ENCODE measurements around the gene AIDA. TPM values are rescaled to one million over a fixed set of nuclear protein-coding genes. Genes with fewer than 3 reads are reported as not detected.

AIDA gene
- polyA plus RNA-seq, 2 of the 4 experiments (the other 2 are of a cell fraction) = 50.3 to 90.1 TPM

DNA sequence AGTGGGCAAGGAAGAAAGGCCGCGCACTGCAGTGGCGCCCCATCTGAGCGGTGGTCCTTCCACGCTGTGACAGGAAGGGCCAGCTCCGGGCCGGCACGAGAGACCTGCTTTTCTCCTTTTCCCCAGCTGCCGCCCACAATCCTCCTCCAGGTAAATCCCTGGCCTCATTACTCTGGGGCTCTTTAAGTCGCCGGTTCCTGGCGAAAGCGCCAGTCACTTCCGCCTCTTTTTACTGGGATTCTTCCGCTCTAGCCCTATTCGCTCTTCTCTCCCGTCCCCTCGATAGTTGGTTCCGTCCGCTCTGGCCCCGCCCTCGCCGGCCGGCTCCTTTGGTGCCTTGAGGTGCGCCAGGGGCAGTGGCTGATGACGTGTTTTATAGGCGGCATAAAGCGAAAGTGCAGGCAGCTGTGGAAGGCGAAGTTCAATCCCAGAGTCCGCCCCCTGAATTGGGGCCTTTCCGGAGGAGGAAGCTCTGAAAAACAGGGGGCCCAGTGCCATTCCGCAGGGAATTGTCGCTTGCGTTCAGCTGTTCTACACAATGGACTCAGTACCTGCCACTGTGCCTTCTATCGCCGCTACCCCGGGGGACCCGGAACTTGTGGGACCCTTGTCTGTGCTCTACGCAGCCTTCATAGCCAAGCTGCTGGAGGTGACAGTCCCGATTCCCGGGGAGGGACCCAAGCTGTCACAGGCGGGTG lies 68.2 kb downstream of the AIDA start (continued):
- 0 out of 2 replicates have a peak, but pooled peaks have one; percentile 51 for TF ChIP-seq POLR2AphosphoS2 (conservative IDR thresholded peaks at IDR 0.05; ENCODE audit: low read length)
- no peak for TF ChIP-seq ZSCAN20 (CRISPR knock-in tag; IDR thresholded peaks at IDR 0.05)
- TF ChIP-seq BHLHE40 (IDR thresholded peaks at IDR 0.05; ENCODE audit: low read depth, low read length) = peak; percentile 70
- TF ChIP-seq TFCP2L1 (CRISPR knock-in tag; IDR thresholded peaks at IDR 0.05) = no peak
- no peak for TF ChIP-seq FOXS1 (CRISPR knock-in tag; IDR thresholded peaks at IDR 0.05)
- TF ChIP-seq POLR2A (IDR thresholded peaks at IDR 0.05; ENCODE audit: low read length) = peak; percentile 49
- no peak for TF ChIP-seq RFX5 (IDR thresholded peaks at IDR 0.05)
- TF ChIP-seq CBX8 (IDR thresholded peaks at IDR 0.05) = no peak
- TF ChIP-seq KDM5A (IDR thresholded peaks at IDR 0.05) = peak; percentile 72
- peak; percentile 26 for TF ChIP-seq CHD2 (IDR thresholded peaks at IDR 0.05; ENCODE audit: low read length, partially characterized antibody)
- peak; percentile 66; the same call in 1 of the 2 replicates for TF ChIP-seq HOXB13 (CRISPR knock-in tag; IDR thresholded peaks at IDR 0.05; ENCODE audit: low read depth)
- TF ChIP-seq NR3C1 (IDR thresholded peaks at IDR 0.05) = no peak
- no peak for TF ChIP-seq KDM1A (IDR thresholded peaks at IDR 0.05; ENCODE audit: low read depth)
- TF ChIP-seq EHMT2 (IDR thresholded peaks at IDR 0.05; ENCODE audit: low read depth) = no peak
- TF ChIP-seq, protein P1, sequence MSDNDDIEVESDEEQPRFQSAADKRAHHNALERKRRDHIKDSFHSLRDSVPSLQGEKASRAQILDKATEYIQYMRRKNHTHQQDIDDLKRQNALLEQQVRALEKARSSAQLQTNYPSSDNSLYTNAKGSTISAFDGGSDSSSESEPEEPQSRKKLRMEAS (IDR thresholded peaks at IDR 0.05) = peak; percentile 77
- TF ChIP-seq MYC (IDR thresholded peaks at IDR 0.05; ENCODE audit: borderline replicate concordance, low read length) = peak; percentile 34; the same call in 1 of the 2 replicates
- TF ChIP-seq USF2 (IDR thresholded peaks at IDR 0.05) = no peak

DNA sequence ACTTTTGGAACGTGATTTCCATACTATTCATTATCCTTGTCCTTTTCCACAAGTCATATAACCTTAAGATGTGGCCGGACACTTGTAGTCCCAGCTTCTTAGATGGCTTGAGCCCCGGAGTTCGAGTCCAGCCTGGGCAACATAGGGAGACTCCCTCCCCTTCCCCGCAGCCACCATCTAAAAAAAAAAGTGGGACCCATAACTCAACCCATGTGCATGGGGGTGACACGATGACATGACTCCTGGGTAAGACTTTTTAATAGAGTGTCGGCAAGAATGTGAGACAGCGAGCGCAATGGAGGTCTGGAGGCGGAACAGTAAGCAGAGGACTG lies 68.7 kb downstream of the AIDA start:
- Histone ChIP-seq H3K4me2 (peak overlapping the region; percentile 87), H3K9me3 (no peaks in the 10 kb centered on the region), H3K4me1 (peaks cover 18% of the 10 kb centered on the region), H3K4me3 (peak overlapping the region; percentile 88), H3K27ac (peak overlapping the region; percentile 98)
- TF ChIP-seq CHD2 (IDR thresholded peaks at IDR 0.05; ENCODE audit: low read length, partially characterized antibody) (no peak), KDM5A (IDR thresholded peaks at IDR 0.05) (no peak), ATOH8 (CRISPR knock-in tag; IDR thresholded peaks at IDR 0.05; ENCODE audit: low read depth) (no peak), EHMT2 (IDR thresholded peaks at IDR 0.05; ENCODE audit: low read depth) (no peak), POLR2A (IDR thresholded peaks at IDR 0.05; ENCODE audit: low read length) (no peak), TFCP2L1 (CRISPR knock-in tag; IDR thresholded peaks at IDR 0.05) (peak; percentile 15; the same call in 1 of the 2 replicates), MYC (IDR thresholded peaks at IDR 0.05; ENCODE audit: borderline replicate concordance, low read length) (no peak), MAZ (IDR thresholded peaks at IDR 0.05; ENCODE audit: borderline replicate concordance, low read depth, low read length) (no peak), FOXS1 (CRISPR knock-in tag; IDR thresholded peaks at IDR 0.05) (no peak), RARB (CRISPR knock-in tag; IDR thresholded peaks at IDR 0.05) (0 out of 2 replicates have a peak, but pooled peaks have one; percentile 39), RAD21 (conservative IDR thresholded peaks at IDR 0.05 in 1 of 2, IDR thresholded peaks at IDR 0.05 in 1 of 2) (no peak), ZNF302 (CRISPR knock-in tag; IDR thresholded peaks at IDR 0.05) (no peak), POLR2AphosphoS2 (conservative IDR thresholded peaks at IDR 0.05; ENCODE audit: low read length) (no peak)
- FAIRE-seq (no peak), ATAC-seq (peak; percentile 65 to 82; a peak in 5 of 6 replicates), DNase-seq (ENCODE audit: low read depth in 1 of 2, low spot score in 1 of 2) (peak; percentile 13 to 79)
- POLR2A ChIA-PET = interaction anchor here (0.6 to 2.0 kb wide), 6 partner anchors 9 to 178 kb away, joined by 4 to 25 read pairs (median 8); partner anchors contain the start of genes AIDA, BROX and TAF1A
- 2% methylated on average over 10 of the region's 10 CpGs for WGBS (ENCODE audit: missing lambda C conversion rate)
- CTCF ChIA-PET = interaction anchor here (0.7 to 3.6 kb wide), 4 partner anchors 9 to 516 kb away, joined by 3 to 18 read pairs (median 6); no protein-coding TSS in a partner anchor

DNA sequence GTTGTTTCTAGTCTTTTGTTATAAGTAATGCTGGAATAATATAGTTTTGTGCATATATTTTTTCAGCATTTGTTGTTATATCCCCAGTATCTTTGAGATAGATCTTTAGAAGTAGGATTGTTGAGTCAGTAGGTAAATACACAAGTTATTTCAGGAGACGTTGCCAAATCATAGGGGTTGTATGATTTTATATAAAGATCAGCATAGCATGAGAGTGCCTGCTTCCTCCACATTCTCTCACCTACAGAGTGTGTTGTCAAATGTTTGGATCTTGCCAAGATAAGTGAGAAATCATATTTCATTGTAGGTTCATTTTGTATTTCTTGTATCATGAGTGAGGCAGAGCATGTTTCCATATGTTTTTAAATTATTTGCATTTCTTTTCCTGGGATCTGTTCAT lies 69.8 kb downstream of the AIDA start:
- TF ChIP-seq KDM5A (IDR thresholded peaks at IDR 0.05) (no peak), RCOR1 (IDR thresholded peaks at IDR 0.05; ENCODE audit: low read depth, low read length) (no peak), MAZ (IDR thresholded peaks at IDR 0.05; ENCODE audit: borderline replicate concordance, low read depth, low read length) (no peak), ZC3H11A (IDR thresholded peaks at IDR 0.05) (no peak), MAFK (IDR thresholded peaks at IDR 0.05; ENCODE audit: partially characterized antibody) (no peak), HEYL (CRISPR knock-in tag; IDR thresholded peaks at IDR 0.05) (no peak), HES2 (IDR thresholded peaks at IDR 0.05) (no peak), NR3C1 (IDR thresholded peaks at IDR 0.05) (no peak), E2F6 (IDR thresholded peaks at IDR 0.05; ENCODE audit: borderline replicate concordance, low read depth) (no peak), CEBPB (IDR thresholded peaks at IDR 0.05) (no peak)
- ChIA-PET POLR2A (interaction anchor here (2.0 kb wide), 1 partner anchor 8 kb away, joined by 16 read pairs; no protein-coding TSS in a partner anchor), CTCF (interaction anchor here (1.0 to 2.0 kb wide), 2 partner anchors 8 to 187 kb away, joined by 3 to 7 read pairs; no protein-coding TSS in a partner anchor)
- Histone ChIP-seq H3K27ac (no peak overlapping the region), H3K4me1 (peaks cover 18% of the 10 kb centered on the region), H3K9me3 (no peaks in the 10 kb centered on the region), H3K4me3 (no peak overlapping the region), H3K4me2 (no peak overlapping the region)
- FAIRE-seq = no peak
- DNase-seq (ENCODE audit: low read depth in 1 of 2, low spot score in 1 of 2) = no peak
- ATAC-seq = no peak
- WGBS (ENCODE audit: missing lambda C conversion rate) = 39% methylated on average over 1 of the region's 1 CpG

All from A549 (cell line).